ENCODE measurements around the gene KCNT2. TPM values are rescaled to one million over a fixed set of nuclear protein-coding genes. Genes with fewer than 3 reads are reported as not detected.

Gene KCNT2
- total and polyA plus RNA-seq, 10 of the 15 experiments (the other 5 are each of a cell fraction or from before 2014, with no cell fraction given): not detected

GRCh38 chr1:196401452-196401833 lies 206.8 kb downstream of the KCNT2 start:
- ChIA-PET POLR2A (no interaction called here), CTCF (no interaction called here), RAD21 (ENCODE audit: unreplicated experiment) (no interaction called here), SMC1A (ENCODE audit: uncharacterized antibody, unreplicated experiment) (no interaction called here)
- H3K4me2 ChIP-seq (ENCODE audit: control insufficient read depth, insufficient read depth): no peak overlapping the region
- H3K27me3 ChIP-seq (replicated peaks in 1 of 2; ENCODE audit: control insufficient read depth in 2 of 2, insufficient read depth in 2 of 2, low read length in 1 of 2): no peaks in the 10 kb centered on the region
- no peak overlapping the region for H3K27ac ChIP-seq (ENCODE audit: control insufficient read depth, insufficient read depth)
- no peaks in the 10 kb centered on the region for H3K36me3 ChIP-seq (ENCODE audit: control insufficient read depth in 2 of 2, insufficient read depth in 2 of 2, low read length in 1 of 2)
- H3K9ac ChIP-seq (ENCODE audit: control insufficient read depth, insufficient read depth, low read length): no peak overlapping the region
- intact Hi-C loops (cut with micrococcal nuclease; ENCODE audit: unreplicated experiment): no loop called here
- WGBS (ENCODE audit: insufficient coverage, insufficient replicate concordance, low lambda C conversion rate, missing lambda C conversion rate): 7% methylated on average over 1 of the region's 1 CpG
- DNase-seq (ENCODE audit: low read depth, low spot score) (no peak), ATAC-seq (no peak), FAIRE-seq (no peak)
- H3K79me2 ChIP-seq (ENCODE audit: control insufficient read depth, insufficient read depth, low read length): no peaks in the 10 kb centered on the region
- no peaks in the 10 kb centered on the region for H3K4me1 ChIP-seq (ENCODE audit: control insufficient read depth, insufficient read depth, low read length)
- H3K4me3 ChIP-seq: no peak overlapping the region
- no TSS peak for BruUV-seq (replicated peaks)
- TF ChIP-seq RCOR1 (conservative IDR thresholded peaks at IDR 0.05; ENCODE audit: low read depth, low read length) (no peak), DPF2 (IDR thresholded peaks at IDR 0.05) (no peak), SMARCA5 (IDR thresholded peaks at IDR 0.05) (no peak), PBX3 (IDR thresholded peaks at IDR 0.05; ENCODE audit: insufficient replicate concordance, low read depth, low read length) (no peak), BMI1 (IDR thresholded peaks at IDR 0.05; ENCODE audit: borderline replicate concordance) (no peak), TCF12 (IDR thresholded peaks at IDR 0.05; ENCODE audit: low read depth, low read length) (no peak), SREBF2 (IDR thresholded peaks at IDR 0.05; ENCODE audit: low read length) (no peak)
- no peaks in the 10 kb centered on the region for H3K9me3 ChIP-seq (replicated peaks; ENCODE audit: control insufficient read depth, insufficient read depth, low read length)
- H4K20me1 ChIP-seq (ENCODE audit: control insufficient read depth, insufficient read depth): no peaks in the 10 kb centered on the region
- H2AFZ ChIP-seq (ENCODE audit: control insufficient read depth, low read depth, low read length): no peak overlapping the region
- in situ Hi-C loops (cut with MboI): no loop called here

Data from GM12878 (cell line).